HG03280 (cell line): ENCODE data around the gene KCNJ6.
"Not testable (repeated sequence)": the region's sequence is repeated elsewhere in the genome, so short reads cannot be mapped to it uniquely, and the experiment has no call there.

ENCODE experiments used
- ATAC-seq: cut with Tn5 transposase; IDR thresholded peaks from one replicate; pipeline ENCODE4 v1.9.1; 2021; ENCODE audit warnings: mild to moderate bottlenecking, moderate library complexity; ENCODE audit not compliant: unreplicated experiment

Gene KCNJ6

GRCh38 chr21:37686991-37687810 is 229.1 kb downstream of the KCNJ6 start:
- ATAC-seq: no peak

GRCh38 chr21:37684547-37684946 is 231.7 kb downstream of the KCNJ6 start:
- ATAC-seq: no peak

GRCh38 chr21:37684115-37684493 is 232.2 kb downstream of the KCNJ6 start:
- no peak for ATAC-seq

GRCh38 chr21:37683396-37684114 is 232.7 kb downstream of the KCNJ6 start:
- ATAC-seq: no peak

GRCh38 chr21:37682966-37683365 is 233.3 kb downstream of the KCNJ6 start:
- ATAC-seq: no peak

GRCh38 chr21:37677006-37677405 is 239.3 kb downstream of the KCNJ6 start:
- no peak for ATAC-seq

- ATAC-seq: no peak
These were observed 241.0 kb downstream of the KCNJ6 start for GRCh38 chr21:37675202-37675801.

- no peak for ATAC-seq
These were observed 242.3 kb downstream of the KCNJ6 start for GRCh38 chr21:37673801-37674575.

GRCh38 chr21:37671381-37671780 is 244.9 kb downstream of the KCNJ6 start:
- no peak for ATAC-seq

- ATAC-seq: no peak
These were observed 245.4 kb downstream of the KCNJ6 start for GRCh38 chr21:37670883-37671282.

GRCh38 chr21:37669249-37669648 is 247.0 kb downstream of the KCNJ6 start:
- no peak for ATAC-seq

GRCh38 chr21:37668462-37669239 is 247.6 kb downstream of the KCNJ6 start:
- ATAC-seq: no peak

- ATAC-seq: no peak
These were observed 248.9 kb downstream of the KCNJ6 start for GRCh38 chr21:37667380-37667779.

GRCh38 chr21:37665230-37666024 is 250.8 kb downstream of the KCNJ6 start:
- no peak for ATAC-seq

GRCh38 chr21:37662227-37662626 is 254.0 kb downstream of the KCNJ6 start:
- ATAC-seq: not testable (repeated sequence)

GRCh38 chr21:37660709-37661108 is 255.5 kb downstream of the KCNJ6 start:
- ATAC-seq: no peak

- no peak for ATAC-seq
These were observed 256.4 kb downstream of the KCNJ6 start for GRCh38 chr21:37659874-37660273.

GRCh38 chr21:37658817-37659458 is 257.3 kb downstream of the KCNJ6 start:
- no peak for ATAC-seq
